Measurements from ENCODE around the gene CADM1. TPM values are rescaled to one million over a fixed set of nuclear protein-coding genes. Genes with fewer than 3 reads are reported as not detected.

CADM1 gene
- total RNA-seq, 1 experiment from 2014 or later, result 63.0 TPM

- DNase-seq (ENCODE audit: low read depth), result no peak
These were observed 11.6 kb upstream of the CADM1 start for GRCh38 chr11:115515647-115516395.

- no peak for DNase-seq (ENCODE audit: low read depth)
These were observed 2.9 kb upstream of the CADM1 start for GRCh38 chr11:115506954-115507675.

- DNase-seq (ENCODE audit: low read depth), result no peak
These were observed 960 bp upstream of the CADM1 start for GRCh38 chr11:115505175-115505574.

GRCh38 chr11:115503886-115504275 lies 334 bp downstream of the CADM1 start:
- DNase-seq (ENCODE audit: low read depth), result no peak

GRCh38 chr11:115503083-115503885 lies 931 bp downstream of the CADM1 start:
- peak; percentile 74 for DNase-seq (ENCODE audit: low read depth)

GRCh38 chr11:115502636-115503082 lies 1.6 kb downstream of the CADM1 start:
- no peak for DNase-seq (ENCODE audit: low read depth)

- peak; percentile 47 for DNase-seq (ENCODE audit: low read depth)
These were observed 2.2 kb downstream of the CADM1 start for GRCh38 chr11:115501893-115502589.

- DNase-seq (ENCODE audit: low read depth), result no peak
These were observed 2.7 kb downstream of the CADM1 start for GRCh38 chr11:115501502-115501892.

GRCh38 chr11:115500547-115501501 lies 3.4 kb downstream of the CADM1 start:
- peak; percentile 43 for DNase-seq (ENCODE audit: low read depth)

GRCh38 chr11:115499891-115500290 lies 4.3 kb downstream of the CADM1 start:
- DNase-seq (ENCODE audit: low read depth), result no peak

GRCh38 chr11:115499241-115499799 lies 4.9 kb downstream of the CADM1 start:
- DNase-seq (ENCODE audit: low read depth), result no peak

GRCh38 chr11:115498354-115498753 lies 5.9 kb downstream of the CADM1 start:
- DNase-seq (ENCODE audit: low read depth), result no peak

GRCh38 chr11:115497303-115497702 lies 6.9 kb downstream of the CADM1 start:
- DNase-seq (ENCODE audit: low read depth), result peak; percentile 71

GRCh38 chr11:115496892-115497291 lies 7.3 kb downstream of the CADM1 start:
- DNase-seq (ENCODE audit: low read depth), result peak; percentile 2

- DNase-seq (ENCODE audit: low read depth), result no peak
These were observed 10.3 kb downstream of the CADM1 start for GRCh38 chr11:115493905-115494304.

GRCh38 chr11:115493488-115493887 lies 10.7 kb downstream of the CADM1 start:
- no peak for DNase-seq (ENCODE audit: low read depth)

GRCh38 chr11:115489466-115489865 lies 14.7 kb downstream of the CADM1 start:
- DNase-seq (ENCODE audit: low read depth), result no peak

GRCh38 chr11:115488945-115489344 lies 15.3 kb downstream of the CADM1 start:
- peak; percentile 85 for DNase-seq (ENCODE audit: low read depth)

GRCh38 chr11:115481528-115481927 lies 22.7 kb downstream of the CADM1 start:
- DNase-seq (ENCODE audit: low read depth), result no peak

GRCh38 chr11:115480611-115481010 lies 23.6 kb downstream of the CADM1 start:
- no peak for DNase-seq (ENCODE audit: low read depth)

Data from RPMI7951 (cell line).